ENCODE results near the gene CHST14. TPM values are rescaled to one million over a fixed set of nuclear protein-coding genes. Genes with fewer than 3 reads are reported as not detected.

Gene CHST14
- total and polyA plus RNA-seq, 2 of the 8 experiments (the other 6 are each of a cell fraction or from before 2014, with no cell fraction given): 13.4 to 20.3 TPM

DNA sequence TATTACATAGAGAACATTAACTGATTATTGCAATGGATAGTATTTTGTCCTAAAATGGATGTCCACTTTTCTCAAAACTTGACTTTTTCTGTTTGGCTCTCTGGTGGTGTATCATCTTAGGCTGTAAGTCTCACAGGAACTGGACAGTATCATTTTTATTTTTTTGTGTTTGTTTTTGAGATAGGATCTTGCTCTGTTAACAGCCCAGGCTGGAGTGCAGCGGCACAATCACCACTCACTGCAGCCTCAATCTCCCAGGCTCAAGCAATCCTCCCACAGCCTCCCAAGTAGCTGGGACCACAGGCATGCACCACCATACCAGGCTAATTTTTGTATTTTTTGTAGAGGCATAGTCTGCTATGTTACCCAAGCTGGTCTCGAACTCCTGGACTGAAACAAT lies 13.1 kb downstream of the CHST14 start (continued):
- TF ChIP-seq, protein P1, sequence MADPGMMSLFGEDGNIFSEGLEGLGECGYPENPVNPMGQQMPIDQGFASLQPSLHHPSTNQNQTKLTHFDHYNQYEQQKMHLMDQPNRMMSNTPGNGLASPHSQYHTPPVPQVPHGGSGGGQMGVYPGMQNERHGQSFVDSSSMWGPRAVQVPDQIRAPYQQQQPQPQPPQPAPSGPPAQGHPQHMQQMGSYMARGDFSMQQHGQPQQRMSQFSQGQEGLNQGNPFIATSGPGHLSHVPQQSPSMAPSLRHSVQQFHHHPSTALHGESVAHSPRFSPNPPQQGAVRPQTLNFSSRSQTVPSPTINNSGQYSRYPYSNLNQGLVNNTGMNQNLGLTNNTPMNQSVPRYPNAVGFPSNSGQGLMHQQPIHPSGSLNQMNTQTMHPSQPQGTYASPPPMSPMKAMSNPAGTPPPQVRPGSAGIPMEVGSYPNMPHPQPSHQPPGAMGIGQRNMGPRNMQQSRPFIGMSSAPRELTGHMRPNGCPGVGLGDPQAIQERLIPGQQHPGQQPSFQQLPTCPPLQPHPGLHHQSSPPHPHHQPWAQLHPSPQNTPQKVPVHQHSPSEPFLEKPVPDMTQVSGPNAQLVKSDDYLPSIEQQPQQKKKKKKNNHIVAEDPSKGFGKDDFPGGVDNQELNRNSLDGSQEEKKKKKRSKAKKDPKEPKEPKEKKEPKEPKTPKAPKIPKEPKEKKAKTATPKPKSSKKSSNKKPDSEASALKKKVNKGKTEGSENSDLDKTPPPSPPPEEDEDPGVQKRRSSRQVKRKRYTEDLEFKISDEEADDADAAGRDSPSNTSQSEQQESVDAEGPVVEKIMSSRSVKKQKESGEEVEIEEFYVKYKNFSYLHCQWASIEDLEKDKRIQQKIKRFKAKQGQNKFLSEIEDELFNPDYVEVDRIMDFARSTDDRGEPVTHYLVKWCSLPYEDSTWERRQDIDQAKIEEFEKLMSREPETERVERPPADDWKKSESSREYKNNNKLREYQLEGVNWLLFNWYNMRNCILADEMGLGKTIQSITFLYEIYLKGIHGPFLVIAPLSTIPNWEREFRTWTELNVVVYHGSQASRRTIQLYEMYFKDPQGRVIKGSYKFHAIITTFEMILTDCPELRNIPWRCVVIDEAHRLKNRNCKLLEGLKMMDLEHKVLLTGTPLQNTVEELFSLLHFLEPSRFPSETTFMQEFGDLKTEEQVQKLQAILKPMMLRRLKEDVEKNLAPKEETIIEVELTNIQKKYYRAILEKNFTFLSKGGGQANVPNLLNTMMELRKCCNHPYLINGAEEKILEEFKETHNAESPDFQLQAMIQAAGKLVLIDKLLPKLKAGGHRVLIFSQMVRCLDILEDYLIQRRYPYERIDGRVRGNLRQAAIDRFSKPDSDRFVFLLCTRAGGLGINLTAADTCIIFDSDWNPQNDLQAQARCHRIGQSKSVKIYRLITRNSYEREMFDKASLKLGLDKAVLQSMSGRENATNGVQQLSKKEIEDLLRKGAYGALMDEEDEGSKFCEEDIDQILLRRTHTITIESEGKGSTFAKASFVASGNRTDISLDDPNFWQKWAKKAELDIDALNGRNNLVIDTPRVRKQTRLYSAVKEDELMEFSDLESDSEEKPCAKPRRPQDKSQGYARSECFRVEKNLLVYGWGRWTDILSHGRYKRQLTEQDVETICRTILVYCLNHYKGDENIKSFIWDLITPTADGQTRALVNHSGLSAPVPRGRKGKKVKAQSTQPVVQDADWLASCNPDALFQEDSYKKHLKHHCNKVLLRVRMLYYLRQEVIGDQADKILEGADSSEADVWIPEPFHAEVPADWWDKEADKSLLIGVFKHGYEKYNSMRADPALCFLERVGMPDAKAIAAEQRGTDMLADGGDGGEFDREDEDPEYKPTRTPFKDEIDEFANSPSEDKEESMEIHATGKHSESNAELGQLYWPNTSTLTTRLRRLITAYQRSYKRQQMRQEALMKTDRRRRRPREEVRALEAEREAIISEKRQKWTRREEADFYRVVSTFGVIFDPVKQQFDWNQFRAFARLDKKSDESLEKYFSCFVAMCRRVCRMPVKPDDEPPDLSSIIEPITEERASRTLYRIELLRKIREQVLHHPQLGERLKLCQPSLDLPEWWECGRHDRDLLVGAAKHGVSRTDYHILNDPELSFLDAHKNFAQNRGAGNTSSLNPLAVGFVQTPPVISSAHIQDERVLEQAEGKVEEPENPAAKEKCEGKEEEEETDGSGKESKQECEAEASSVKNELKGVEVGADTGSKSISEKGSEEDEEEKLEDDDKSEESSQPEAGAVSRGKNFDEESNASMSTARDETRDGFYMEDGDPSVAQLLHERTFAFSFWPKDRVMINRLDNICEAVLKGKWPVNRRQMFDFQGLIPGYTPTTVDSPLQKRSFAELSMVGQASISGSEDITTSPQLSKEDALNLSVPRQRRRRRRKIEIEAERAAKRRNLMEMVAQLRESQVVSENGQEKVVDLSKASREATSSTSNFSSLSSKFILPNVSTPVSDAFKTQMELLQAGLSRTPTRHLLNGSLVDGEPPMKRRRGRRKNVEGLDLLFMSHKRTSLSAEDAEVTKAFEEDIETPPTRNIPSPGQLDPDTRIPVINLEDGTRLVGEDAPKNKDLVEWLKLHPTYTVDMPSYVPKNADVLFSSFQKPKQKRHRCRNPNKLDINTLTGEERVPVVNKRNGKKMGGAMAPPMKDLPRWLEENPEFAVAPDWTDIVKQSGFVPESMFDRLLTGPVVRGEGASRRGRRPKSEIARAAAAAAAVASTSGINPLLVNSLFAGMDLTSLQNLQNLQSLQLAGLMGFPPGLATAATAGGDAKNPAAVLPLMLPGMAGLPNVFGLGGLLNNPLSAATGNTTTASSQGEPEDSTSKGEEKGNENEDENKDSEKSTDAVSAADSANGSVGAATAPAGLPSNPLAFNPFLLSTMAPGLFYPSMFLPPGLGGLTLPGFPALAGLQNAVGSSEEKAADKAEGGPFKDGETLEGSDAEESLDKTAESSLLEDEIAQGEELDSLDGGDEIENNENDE (IDR thresholded peaks at IDR 0.05; ENCODE audit: insufficient replicate concordance, low read length): no peak
- TF ChIP-seq NRF1 (IDR thresholded peaks at IDR 0.05; ENCODE audit: low read depth, low read length): no peak
- no peak for TF ChIP-seq CEBPB (IDR thresholded peaks at IDR 0.05; ENCODE audit: low read depth, low read length)
- TF ChIP-seq FOSL1 (IDR thresholded peaks at IDR 0.05; ENCODE audit: insufficient read depth, low read depth, low read length): no peak
- TF ChIP-seq MAFK (IDR thresholded peaks at IDR 0.05; ENCODE audit: low read depth, low read length): no peak
